Measurements from ENCODE around the gene HDAC4. TPM values are rescaled to one million over a fixed set of nuclear protein-coding genes. Genes with fewer than 3 reads are reported as not detected.
"Not testable (repeated sequence)": the region's sequence is repeated elsewhere in the genome, so short reads cannot be mapped to it uniquely, and the experiment has no call there.

HDAC4 gene
- total RNA-seq, 1 donor from 2014 or later: 44.7 TPM

- H3K9me3 Mint-ChIP-seq: no peaks in the 10 kb centered on the region
- intact Hi-C loops (cut with micrococcal nuclease): loop anchor here (1.0 to 5.0 kb wide), 2 partner anchors 10 to 82 kb away; no protein-coding TSS in a partner anchor
- peaks cover 9% of the 10 kb centered on the region for H3K36me3 Mint-ChIP-seq (ENCODE audit: low read depth)
- peaks cover 9% of the 10 kb centered on the region for H3K27me3 Mint-ChIP-seq
- H3K4me1 Mint-ChIP-seq: peaks cover 52% of the 10 kb centered on the region
- DNase-seq: peak; percentile 83
- H3K4me3 Mint-ChIP-seq: peak overlapping the region; percentile 70
- peak overlapping the region; percentile 84 for H3K27ac Mint-ChIP-seq
Measured at GRCh38 chr2:239285071-239285931, 115.5 kb downstream of the HDAC4 start.

GRCh38 chr2:239283961-239284795 is 116.6 kb downstream of the HDAC4 start:
- no peaks in the 10 kb centered on the region for H3K9me3 Mint-ChIP-seq
- intact Hi-C loops (cut with micrococcal nuclease): no loop called here
- peaks cover 9% of the 10 kb centered on the region for H3K27me3 Mint-ChIP-seq
- H3K36me3 Mint-ChIP-seq (ENCODE audit: low read depth): peaks cover 5% of the 10 kb centered on the region
- H3K4me1 Mint-ChIP-seq: peaks cover 45% of the 10 kb centered on the region
- DNase-seq: no peak
- no peak overlapping the region for H3K27ac Mint-ChIP-seq
- peak overlapping the region; percentile 70 for H3K4me3 Mint-ChIP-seq

GRCh38 chr2:239283288-239283945 is 117.4 kb downstream of the HDAC4 start:
- Mint-ChIP-seq H3K36me3 (ENCODE audit: low read depth) (peaks cover 5% of the 10 kb centered on the region), H3K4me1 (peaks cover 44% of the 10 kb centered on the region), H3K27me3 (peaks cover 9% of the 10 kb centered on the region), H3K27ac (no peak overlapping the region), H3K4me3 (no peak overlapping the region), H3K9me3 (no peaks in the 10 kb centered on the region)
- intact Hi-C loops (cut with micrococcal nuclease): no loop called here
- no peak for DNase-seq

- H3K27me3 Mint-ChIP-seq: peaks cover 5% of the 10 kb centered on the region
- peaks cover 45% of the 10 kb centered on the region for H3K4me1 Mint-ChIP-seq
- intact Hi-C loops (cut with micrococcal nuclease): no loop called here
- peaks cover 9% of the 10 kb centered on the region for H3K36me3 Mint-ChIP-seq (ENCODE audit: low read depth)
- no peak overlapping the region for H3K4me3 Mint-ChIP-seq
- DNase-seq: no peak
- H3K27ac Mint-ChIP-seq: no peak overlapping the region
- H3K9me3 Mint-ChIP-seq: no peaks in the 10 kb centered on the region
Measured at GRCh38 chr2:239282448-239283287, 118.2 kb downstream of the HDAC4 start.

- H3K27me3 Mint-ChIP-seq; intact Hi-C loops (cut with micrococcal nuclease); H3K4me3 Mint-ChIP-seq; H3K9me3 Mint-ChIP-seq; H3K36me3 Mint-ChIP-seq (ENCODE audit: low read depth); H3K27ac Mint-ChIP-seq: not testable (repeated sequence)
- H3K4me1 Mint-ChIP-seq: peaks cover 36% of the 10 kb centered on the region
- peak; percentile 75 for DNase-seq
Measured at GRCh38 chr2:239280296-239281017, 120.4 kb downstream of the HDAC4 start.

- Mint-ChIP-seq H3K4me3 (no peak overlapping the region), H3K27ac (peak overlapping the region; percentile 67), H3K9me3 (no peaks in the 10 kb centered on the region), H3K27me3 (no peaks in the 10 kb centered on the region), H3K4me1 (peaks cover 34% of the 10 kb centered on the region), H3K36me3 (ENCODE audit: low read depth) (peaks cover 8% of the 10 kb centered on the region)
- intact Hi-C loops (cut with micrococcal nuclease): no loop called here
- DNase-seq: no peak
Measured at GRCh38 chr2:239279508-239280295, 121.1 kb downstream of the HDAC4 start.

GRCh38 chr2:239278941-239279365 is 121.9 kb downstream of the HDAC4 start:
- H3K4me1 Mint-ChIP-seq: peaks cover 40% of the 10 kb centered on the region
- no peak for DNase-seq
- H3K27me3 Mint-ChIP-seq: no peaks in the 10 kb centered on the region
- peak overlapping the region; percentile 42 for H3K27ac Mint-ChIP-seq
- no peak overlapping the region for H3K4me3 Mint-ChIP-seq
- intact Hi-C loops (cut with micrococcal nuclease): no loop called here
- no peaks in the 10 kb centered on the region for H3K9me3 Mint-ChIP-seq
- peaks cover 8% of the 10 kb centered on the region for H3K36me3 Mint-ChIP-seq (ENCODE audit: low read depth)

GRCh38 chr2:239278361-239278760 is 122.5 kb downstream of the HDAC4 start:
- no peak overlapping the region for H3K4me3 Mint-ChIP-seq
- intact Hi-C loops (cut with micrococcal nuclease): no loop called here
- H3K4me1 Mint-ChIP-seq: peaks cover 46% of the 10 kb centered on the region
- peaks cover 2% of the 10 kb centered on the region for H3K27me3 Mint-ChIP-seq
- H3K27ac Mint-ChIP-seq: no peak overlapping the region
- H3K36me3 Mint-ChIP-seq (ENCODE audit: low read depth): peaks cover 8% of the 10 kb centered on the region
- no peak for DNase-seq
- no peaks in the 10 kb centered on the region for H3K9me3 Mint-ChIP-seq

GRCh38 chr2:239277401-239278085 is 123.3 kb downstream of the HDAC4 start:
- peak overlapping the region; percentile 17 for H3K27ac Mint-ChIP-seq
- peaks cover 54% of the 10 kb centered on the region for H3K4me1 Mint-ChIP-seq
- no peaks in the 10 kb centered on the region for H3K9me3 Mint-ChIP-seq
- intact Hi-C loops (cut with micrococcal nuclease): no loop called here
- H3K27me3 Mint-ChIP-seq: peaks cover 2% of the 10 kb centered on the region
- peaks cover 8% of the 10 kb centered on the region for H3K36me3 Mint-ChIP-seq (ENCODE audit: low read depth)
- no peak for DNase-seq
- H3K4me3 Mint-ChIP-seq: no peak overlapping the region

- Mint-ChIP-seq H3K9me3 (no peaks in the 10 kb centered on the region), H3K36me3 (ENCODE audit: low read depth) (peaks cover 8% of the 10 kb centered on the region), H3K4me1 (peaks cover 61% of the 10 kb centered on the region), H3K27ac (no peak overlapping the region), H3K27me3 (peaks cover 3% of the 10 kb centered on the region), H3K4me3 (no peak overlapping the region)
- intact Hi-C loops (cut with micrococcal nuclease): no loop called here
- no peak for DNase-seq
Measured at GRCh38 chr2:239276851-239277250, 124.0 kb downstream of the HDAC4 start.

- H3K4me1 Mint-ChIP-seq: peaks cover 66% of the 10 kb centered on the region
- H3K36me3 Mint-ChIP-seq (ENCODE audit: low read depth): peaks cover 12% of the 10 kb centered on the region
- H3K4me3 Mint-ChIP-seq: peak overlapping the region; percentile 79
- DNase-seq: no peak
- peak overlapping the region; percentile 87 for H3K27ac Mint-ChIP-seq
- peaks cover 7% of the 10 kb centered on the region for H3K27me3 Mint-ChIP-seq
- H3K9me3 Mint-ChIP-seq: no peaks in the 10 kb centered on the region
- intact Hi-C loops (cut with micrococcal nuclease): loop anchor here (1.0 to 2.0 kb wide), 7 partner anchors 9 to 125 kb away; partner anchors contain the start of gene HDAC4
Measured at GRCh38 chr2:239275847-239276831, 124.7 kb downstream of the HDAC4 start.
